ENCODE results near the gene TMEM134.

TMEM134 gene

DNA sequence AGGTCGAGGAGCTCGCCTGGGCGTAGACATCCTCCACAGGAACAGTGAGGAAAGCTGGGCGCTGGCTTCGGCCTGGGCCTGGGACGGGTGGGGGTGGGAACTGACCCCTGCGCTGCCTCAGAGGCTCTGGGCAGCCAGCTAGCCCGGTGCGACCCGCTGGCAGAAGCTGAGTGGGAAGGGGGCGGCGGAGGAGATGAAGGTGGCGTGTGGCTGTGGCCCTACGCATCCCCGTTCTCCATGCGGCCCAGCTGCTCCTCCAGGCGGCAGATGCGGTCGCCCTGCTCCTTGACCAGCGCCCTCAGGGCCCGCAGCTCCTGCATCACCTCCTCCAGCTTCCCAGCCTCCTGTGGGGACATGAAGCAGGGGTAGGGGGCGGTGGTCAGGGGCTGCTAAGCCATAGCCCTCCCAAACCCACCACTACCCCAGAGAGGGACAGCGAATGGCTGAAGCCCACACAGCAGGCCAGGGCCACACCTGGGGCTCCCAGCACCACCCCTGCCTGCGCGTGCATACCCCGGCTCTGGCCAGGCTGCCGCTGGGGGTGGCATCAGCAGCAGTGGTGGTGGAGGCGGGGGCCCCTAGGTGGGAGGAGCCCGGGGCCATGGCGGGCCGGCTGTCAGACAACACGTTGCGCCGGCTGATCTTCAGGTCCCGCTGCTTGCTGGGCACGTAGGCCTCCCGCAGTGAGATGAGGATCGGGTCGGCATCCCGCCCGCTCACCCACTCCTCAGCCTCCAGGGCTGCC is 30.7 kb downstream of the TMEM134 start:
- no peak for TF ChIP-seq SPI1 (IDR thresholded peaks at IDR 0.05; ENCODE audit: low read depth, low read length)
- TF ChIP-seq POLR2A (IDR thresholded peaks at IDR 0.05; ENCODE audit: low read depth, low read length) = no peak
- TF ChIP-seq POU2F2 (IDR thresholded peaks at IDR 0.05; ENCODE audit: low read depth, low read length) = 0 out of 2 replicates have a peak, but pooled peaks have one; percentile 21
- peak; percentile 21; the same call in 1 of the 2 replicates for TF ChIP-seq POLR2AphosphoS5 (IDR thresholded peaks at IDR 0.05; ENCODE audit: low read depth, low read length)
- TF ChIP-seq TAF1 (IDR thresholded peaks at IDR 0.05; ENCODE audit: low read depth, low read length) = no peak
- TF ChIP-seq PAX5 (IDR thresholded peaks at IDR 0.05; ENCODE audit: insufficient read depth, low read length, severe bottlenecking) = no peak
- DNase-seq (ENCODE audit: insufficient read length, low spot score) = peak; percentile 66
- no peak for FAIRE-seq

DNA sequence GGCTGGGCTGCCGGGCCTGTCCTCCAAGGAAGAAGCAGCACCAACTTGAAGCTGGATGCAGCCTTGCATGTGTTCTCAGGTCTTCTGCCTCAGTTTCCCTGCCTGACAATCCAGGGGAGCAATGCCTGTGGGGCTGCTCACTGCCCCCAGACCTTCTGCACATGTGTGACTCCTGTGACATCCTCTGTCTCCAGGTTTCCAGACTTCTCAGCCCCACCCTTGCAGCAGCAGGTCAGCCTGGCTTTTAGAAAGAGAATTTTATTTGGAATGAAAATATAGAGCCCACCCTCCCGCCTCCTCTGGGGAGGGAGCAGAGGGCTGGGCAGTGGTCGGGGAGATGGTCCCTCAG is 31.3 kb downstream of the TMEM134 start:
- TF ChIP-seq POLR2A (IDR thresholded peaks at IDR 0.05; ENCODE audit: low read depth, low read length) (no peak), PAX5 (IDR thresholded peaks at IDR 0.05; ENCODE audit: insufficient read depth, low read length, severe bottlenecking) (no peak), POLR2AphosphoS5 (IDR thresholded peaks at IDR 0.05; ENCODE audit: low read depth, low read length) (no peak), SPI1 (IDR thresholded peaks at IDR 0.05; ENCODE audit: low read depth, low read length) (no peak), POU2F2 (IDR thresholded peaks at IDR 0.05; ENCODE audit: low read depth, low read length) (no peak), TAF1 (IDR thresholded peaks at IDR 0.05; ENCODE audit: low read depth, low read length) (no peak)
- FAIRE-seq = no peak

GRCh38 chr11:67437082-67437808 is 31.8 kb downstream of the TMEM134 start, which contains the start of gene PTPRCAP:
Gene PTPRCAP (minus strand): TSS chr11:67437682. CDS start chr11:67437619, 63 bp downstream.
- peak; percentile 84 for DNase-seq (ENCODE audit: insufficient read length, low spot score)
- TF ChIP-seq POLR2AphosphoS5 (IDR thresholded peaks at IDR 0.05; ENCODE audit: low read depth, low read length) (peak; percentile 96), SPI1 (IDR thresholded peaks at IDR 0.05; ENCODE audit: low read depth, low read length) (peak; percentile 45), POLR2A (IDR thresholded peaks at IDR 0.05; ENCODE audit: low read depth, low read length) (peak; percentile 94), PAX5 (IDR thresholded peaks at IDR 0.05; ENCODE audit: insufficient read depth, low read length, severe bottlenecking) (no peak), POU2F2 (IDR thresholded peaks at IDR 0.05; ENCODE audit: low read depth, low read length) (peak; percentile 58; the same call in 1 of the 2 replicates), TAF1 (IDR thresholded peaks at IDR 0.05; ENCODE audit: low read depth, low read length) (peak; percentile 95)
- FAIRE-seq = no peak

More for the DNA sequence above, 31.3 kb downstream of the TMEM134 start:
- no peak for DNase-seq (ENCODE audit: insufficient read length, low spot score)

DNA sequence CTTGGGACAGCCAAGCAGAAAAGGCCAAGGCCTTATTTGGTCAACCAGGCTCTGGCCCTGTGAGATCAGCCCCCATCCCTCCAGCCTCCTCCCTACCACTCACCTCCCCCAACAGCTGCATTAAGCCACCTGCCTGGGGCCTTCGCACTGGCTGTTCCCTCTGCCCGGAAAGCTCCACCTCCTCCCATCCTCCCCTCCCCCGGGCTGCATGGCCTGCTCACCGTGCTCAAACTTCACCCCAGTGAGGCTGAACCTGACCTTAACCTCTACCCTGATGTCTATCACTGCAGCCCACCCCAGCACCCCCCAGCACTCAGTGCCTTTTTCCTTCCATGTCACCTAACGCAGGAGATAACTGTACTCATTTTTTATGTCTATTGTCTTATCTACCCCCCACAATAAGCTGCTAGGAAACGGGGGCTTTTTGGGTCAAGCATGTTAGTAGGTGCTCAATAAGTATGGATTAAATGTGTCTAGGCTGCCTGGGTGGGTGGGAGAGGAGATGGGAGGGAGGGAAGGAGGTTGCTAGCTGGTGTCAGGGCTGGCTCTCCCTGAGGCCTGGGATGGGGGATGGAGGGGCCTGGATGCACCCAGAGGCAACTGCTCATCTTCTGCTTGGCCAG is 32.5 kb downstream of the TMEM134 start:
- FAIRE-seq = peak; percentile 98
- DNase-seq (ENCODE audit: insufficient read length, low spot score) = peak; percentile 89
- TF ChIP-seq PAX5 (IDR thresholded peaks at IDR 0.05; ENCODE audit: insufficient read depth, low read length, severe bottlenecking) = no peak
- TF ChIP-seq POU2F2 (IDR thresholded peaks at IDR 0.05; ENCODE audit: low read depth, low read length) = peak; percentile 94
- TF ChIP-seq TAF1 (IDR thresholded peaks at IDR 0.05; ENCODE audit: low read depth, low read length) = 0 out of 2 replicates have a peak, but pooled peaks have one; percentile 13
- peak; percentile 73 for TF ChIP-seq POLR2A (IDR thresholded peaks at IDR 0.05; ENCODE audit: low read depth, low read length)

DNA sequence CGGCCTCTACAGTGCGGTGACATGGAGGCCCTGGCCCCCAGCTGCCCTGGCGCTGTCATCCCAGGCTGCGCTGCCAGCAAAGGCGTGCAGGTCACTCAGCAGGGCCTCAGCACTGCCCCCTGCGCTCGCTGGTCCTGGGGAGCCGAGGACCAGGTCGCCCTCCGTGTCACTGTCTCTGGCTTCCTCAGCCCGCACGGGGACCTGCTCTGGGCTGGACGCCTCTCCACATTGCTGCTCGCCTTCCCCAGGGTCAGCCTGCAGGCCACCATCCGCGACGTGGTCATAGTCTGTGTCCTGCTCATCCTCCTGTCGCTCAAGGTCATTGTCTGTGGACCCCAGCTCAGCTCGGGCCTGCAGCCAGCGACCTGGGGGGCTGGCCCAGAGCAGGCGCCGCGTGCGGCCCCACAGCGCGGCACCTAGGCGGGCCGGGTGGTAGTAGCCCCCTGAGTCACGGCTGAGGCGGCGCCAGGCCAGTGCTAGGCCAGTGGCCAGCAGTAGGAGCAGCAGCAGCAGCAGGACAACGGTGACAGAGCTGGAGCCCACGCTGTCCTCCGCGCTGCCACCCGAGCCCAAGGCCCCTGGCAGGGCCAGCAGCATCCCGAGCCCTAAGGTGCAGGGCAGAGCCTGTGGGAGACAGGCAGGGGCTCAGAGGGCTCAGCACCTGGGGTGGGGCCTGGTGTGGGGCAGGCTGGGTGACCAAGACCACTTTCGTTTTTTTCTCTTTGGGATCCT is 33.2 kb downstream of the TMEM134 start:
- DNase-seq (ENCODE audit: insufficient read length, low spot score) (no peak), FAIRE-seq (peak; percentile 54)
- TF ChIP-seq SPI1 (IDR thresholded peaks at IDR 0.05; ENCODE audit: low read depth, low read length) = no peak
- peak; percentile 69; the same call in 1 of the 2 replicates for TF ChIP-seq POLR2AphosphoS5 (IDR thresholded peaks at IDR 0.05; ENCODE audit: low read depth, low read length)
- no peak for TF ChIP-seq POU2F2 (IDR thresholded peaks at IDR 0.05; ENCODE audit: low read depth, low read length)
- peak; percentile 10; the same call in 1 of the 2 replicates for TF ChIP-seq TAF1 (IDR thresholded peaks at IDR 0.05; ENCODE audit: low read depth, low read length)
- TF ChIP-seq POLR2A (IDR thresholded peaks at IDR 0.05; ENCODE audit: low read depth, low read length) = peak; percentile 13
- no peak for TF ChIP-seq PAX5 (IDR thresholded peaks at IDR 0.05; ENCODE audit: insufficient read depth, low read length, severe bottlenecking)

DNA sequence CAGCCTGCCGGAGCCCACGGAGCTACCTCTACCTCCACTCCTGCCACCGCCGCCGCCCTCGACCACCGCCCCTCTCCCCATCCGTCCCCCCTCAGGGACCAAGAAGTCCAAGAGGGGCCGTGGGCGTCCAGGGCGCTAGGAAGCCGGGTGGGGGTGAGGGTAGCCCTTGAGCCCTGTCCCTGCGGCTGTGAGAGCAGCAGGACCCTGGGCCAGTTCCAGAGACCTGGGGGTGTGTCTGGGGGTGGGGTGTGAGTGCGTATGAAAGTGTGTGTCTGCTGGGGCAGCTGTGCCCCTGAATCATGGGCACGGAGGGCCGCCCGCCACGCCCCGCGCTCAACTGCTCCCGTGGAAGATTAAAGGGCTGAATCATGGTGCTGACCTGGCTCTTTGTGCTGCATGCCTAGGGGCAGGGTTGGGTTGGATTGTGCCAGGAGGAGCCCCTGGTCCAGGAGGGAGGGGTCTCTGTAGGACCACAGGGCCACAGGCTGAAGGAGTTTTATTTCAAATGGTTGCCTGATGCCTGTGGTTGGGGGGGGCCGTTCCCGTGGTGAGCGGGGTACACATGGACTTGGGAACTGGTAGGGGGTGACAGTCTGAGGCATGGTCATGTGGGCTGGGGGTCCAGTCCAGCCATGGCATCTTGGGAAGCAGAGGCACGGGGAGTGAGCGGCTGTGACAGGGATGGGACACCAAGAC is 33.9 kb downstream of the TMEM134 start:
- FAIRE-seq = peak; percentile 57
- TF ChIP-seq SPI1 (IDR thresholded peaks at IDR 0.05; ENCODE audit: low read depth, low read length) (no peak), POLR2A (IDR thresholded peaks at IDR 0.05; ENCODE audit: low read depth, low read length) (no peak), POLR2AphosphoS5 (IDR thresholded peaks at IDR 0.05; ENCODE audit: low read depth, low read length) (no peak; the same call in 1 of the 2 replicates), TAF1 (IDR thresholded peaks at IDR 0.05; ENCODE audit: low read depth, low read length) (no peak), POU2F2 (IDR thresholded peaks at IDR 0.05; ENCODE audit: low read depth, low read length) (no peak)
- DNase-seq (ENCODE audit: insufficient read length, low spot score) = no peak

GRCh38 chr11:67434395-67434881 is 34.6 kb downstream of the TMEM134 start:
- peak; percentile 65; the same call in 1 of the 2 replicates for TF ChIP-seq POLR2A (IDR thresholded peaks at IDR 0.05; ENCODE audit: low read depth, low read length)
- peak; percentile 87 for TF ChIP-seq POU2F2 (IDR thresholded peaks at IDR 0.05; ENCODE audit: low read depth, low read length)
- TF ChIP-seq PAX5 (IDR thresholded peaks at IDR 0.05; ENCODE audit: insufficient read depth, low read length, severe bottlenecking) = no peak
- TF ChIP-seq SPI1 (IDR thresholded peaks at IDR 0.05; ENCODE audit: low read depth, low read length) = no peak
- TF ChIP-seq POLR2AphosphoS5 (IDR thresholded peaks at IDR 0.05; ENCODE audit: low read depth, low read length) = peak; percentile 97
- TF ChIP-seq TAF1 (IDR thresholded peaks at IDR 0.05; ENCODE audit: low read depth, low read length) = no peak
- DNase-seq (ENCODE audit: insufficient read length, low spot score) (no peak), FAIRE-seq (peak; percentile 77)
